ENCODE results near the gene ACE. TPM values are rescaled to one million over a fixed set of nuclear protein-coding genes. Genes with fewer than 3 reads are reported as not detected.

ACE gene
- total RNA-seq, 1 donor = 14.5 TPM

DNA sequence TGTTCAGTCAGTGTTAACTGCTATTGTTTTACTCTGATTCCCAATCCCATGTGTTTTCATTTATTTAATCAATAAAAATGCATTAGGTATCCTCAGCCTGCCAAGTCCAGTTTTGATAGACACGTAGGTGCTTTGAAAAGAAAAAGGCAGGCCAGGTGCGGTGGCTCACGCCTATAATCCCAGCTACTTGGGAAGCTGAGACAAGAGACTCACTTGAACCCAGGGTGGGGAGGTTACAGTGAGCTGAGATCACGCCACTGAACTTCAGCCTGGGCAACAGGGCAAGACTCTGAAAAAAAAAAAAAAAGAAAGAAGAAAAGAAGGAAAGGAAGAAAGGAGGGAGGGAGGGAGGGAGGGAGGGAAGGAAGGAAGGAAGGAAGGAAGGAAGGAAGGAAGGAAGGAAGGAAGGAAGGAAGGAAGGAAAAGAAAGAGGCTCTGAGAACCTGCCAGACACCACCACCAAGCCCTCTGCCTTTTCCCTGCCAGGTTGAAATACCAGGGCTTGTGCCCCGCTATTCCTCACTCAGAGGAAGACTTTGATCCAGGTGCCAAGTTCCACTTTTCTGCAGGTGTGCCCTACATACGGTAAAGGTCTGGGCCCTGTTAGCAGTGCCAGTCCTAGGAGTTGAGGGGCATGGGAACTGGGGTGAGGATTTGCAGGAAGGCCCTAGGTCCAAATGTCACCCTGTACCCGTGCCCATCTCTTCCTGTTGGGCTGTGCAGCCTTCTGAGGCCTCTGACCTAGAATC, 36.2 kb downstream of the ACE start:
- DNase-seq (ENCODE audit: low read depth in 2 of 3, low spot score in 2 of 3) = no peak

- no peak for DNase-seq (ENCODE audit: low read depth in 2 of 3, low spot score in 2 of 3)
Measured at GRCh38 chr17:63514477-63514876, 37.6 kb downstream of the ACE start.

DNA sequence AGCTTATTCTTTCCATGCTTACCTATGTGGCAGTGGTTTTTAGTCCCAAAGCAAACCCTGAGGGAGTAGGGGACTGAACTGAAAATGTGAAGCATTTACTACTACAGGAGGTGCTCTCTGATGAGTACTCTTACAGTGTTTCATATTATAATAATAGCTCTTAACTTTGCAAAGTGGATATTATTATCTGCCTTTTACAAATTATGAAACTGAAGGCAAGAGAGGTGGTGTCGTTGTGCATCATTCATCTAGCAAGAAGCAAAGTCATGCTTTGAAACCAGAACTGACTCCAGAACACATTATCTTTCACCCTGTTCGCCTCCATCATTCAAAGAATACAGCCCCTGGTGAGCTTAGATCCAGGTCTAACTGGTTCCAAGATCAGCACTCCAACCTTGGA, 38.1 kb downstream of the ACE start:
- no peak for DNase-seq (ENCODE audit: low read depth in 2 of 3, low spot score in 2 of 3)

DNA sequence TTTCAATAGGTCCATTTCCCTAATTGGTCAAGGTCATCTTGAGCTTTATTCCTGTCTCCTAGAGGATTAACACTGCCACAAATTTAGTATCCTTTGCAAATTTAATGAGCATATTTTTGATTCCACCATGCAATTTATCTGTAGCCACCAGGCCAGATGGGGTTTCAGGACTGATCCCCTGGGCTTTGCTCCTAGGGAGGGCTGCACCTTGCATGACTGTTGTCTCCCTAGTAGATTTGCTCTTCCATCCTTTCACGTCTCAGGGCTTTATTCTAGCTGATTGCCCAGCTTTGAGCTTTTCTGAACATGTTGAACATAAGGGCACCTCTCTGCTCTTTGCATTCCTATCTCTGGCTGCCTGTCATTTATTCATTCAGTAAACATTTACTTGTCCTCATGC, 38.6 kb downstream of the ACE start:
- DNase-seq (ENCODE audit: low read depth in 2 of 3, low spot score in 2 of 3) = no peak

- no peak for DNase-seq (ENCODE audit: low read depth in 2 of 3, low spot score in 2 of 3)
Measured at GRCh38 chr17:63516910-63517824, 40.3 kb downstream of the ACE start.

DNA sequence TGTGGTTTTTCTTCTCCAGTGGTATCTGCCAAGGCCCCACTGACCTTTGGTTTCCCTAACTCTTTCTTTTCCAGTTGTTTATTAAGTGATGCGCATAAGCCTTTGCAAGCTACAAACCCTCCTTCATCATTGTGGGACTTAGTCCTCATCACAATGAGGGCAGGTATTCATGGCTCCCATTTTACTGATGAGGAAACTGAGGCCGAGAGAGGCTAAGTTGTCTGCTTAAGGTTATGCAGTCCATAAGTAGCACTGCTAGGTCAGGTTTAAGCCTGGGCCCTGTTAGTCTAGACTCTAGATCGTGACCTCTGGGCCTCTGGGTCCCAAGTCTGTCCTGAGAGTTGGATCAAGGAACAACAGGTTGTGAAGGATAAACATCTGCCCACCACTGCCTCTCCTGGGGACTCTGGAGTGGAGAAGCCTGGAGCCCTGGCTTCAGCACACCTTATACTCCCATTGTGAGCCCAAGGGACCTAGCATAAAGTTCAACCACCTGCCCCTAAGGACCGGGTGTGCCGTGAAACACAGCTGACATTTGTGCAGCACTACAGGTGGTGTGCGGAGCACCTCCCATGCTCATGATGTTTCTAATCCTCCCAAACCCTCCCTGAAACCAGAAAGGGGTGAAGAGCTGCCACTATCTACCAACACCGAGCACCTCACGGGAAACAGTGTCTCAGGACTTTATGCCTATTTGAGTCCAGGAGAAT, 41.1 kb downstream of the ACE start:
- no peak for DNase-seq (ENCODE audit: low read depth in 2 of 3, low spot score in 2 of 3)

DNA sequence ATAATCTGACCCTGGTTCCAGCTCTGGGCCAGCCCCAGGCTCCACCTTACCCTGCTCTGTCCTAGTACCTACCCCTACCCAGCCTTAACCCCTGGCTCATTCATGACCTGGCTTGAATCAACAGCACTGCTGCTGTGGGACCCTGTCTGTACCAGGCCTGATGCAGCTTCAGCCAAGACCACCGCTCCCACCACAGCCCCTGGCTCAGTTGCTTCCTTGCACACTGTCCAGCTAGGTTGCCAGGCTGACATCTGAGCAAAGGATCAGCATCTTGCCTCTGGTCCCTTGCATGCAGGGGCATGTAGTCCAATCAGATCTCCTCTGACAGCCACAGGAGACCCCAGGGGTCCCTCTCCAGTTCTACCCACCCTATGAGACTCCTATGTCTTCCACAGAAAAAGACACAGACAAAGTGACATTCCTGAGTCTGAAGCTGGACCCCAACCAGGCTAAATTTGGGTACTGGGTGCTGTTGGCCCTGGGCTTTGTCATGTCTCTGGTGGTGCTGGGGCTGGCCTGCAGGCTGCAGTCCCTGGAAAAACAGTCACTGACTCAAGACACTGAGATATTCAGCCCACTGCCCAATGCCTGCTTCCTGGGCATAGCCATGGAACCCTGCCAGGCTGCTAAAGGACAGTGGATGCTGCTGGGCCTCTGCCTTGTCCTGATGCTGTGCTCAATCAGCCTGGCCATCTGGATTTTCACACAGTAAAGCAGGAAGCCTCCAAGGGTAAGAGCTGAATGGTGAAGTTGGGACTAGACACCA, 42.4 kb downstream of the ACE start:
- no peak for DNase-seq (ENCODE audit: low read depth in 2 of 3, low spot score in 2 of 3)

GRCh38 chr17:63519972-63520882, 43.4 kb downstream of the ACE start:
- DNase-seq (ENCODE audit: low read depth in 2 of 3, low spot score in 2 of 3) = no peak

DNA sequence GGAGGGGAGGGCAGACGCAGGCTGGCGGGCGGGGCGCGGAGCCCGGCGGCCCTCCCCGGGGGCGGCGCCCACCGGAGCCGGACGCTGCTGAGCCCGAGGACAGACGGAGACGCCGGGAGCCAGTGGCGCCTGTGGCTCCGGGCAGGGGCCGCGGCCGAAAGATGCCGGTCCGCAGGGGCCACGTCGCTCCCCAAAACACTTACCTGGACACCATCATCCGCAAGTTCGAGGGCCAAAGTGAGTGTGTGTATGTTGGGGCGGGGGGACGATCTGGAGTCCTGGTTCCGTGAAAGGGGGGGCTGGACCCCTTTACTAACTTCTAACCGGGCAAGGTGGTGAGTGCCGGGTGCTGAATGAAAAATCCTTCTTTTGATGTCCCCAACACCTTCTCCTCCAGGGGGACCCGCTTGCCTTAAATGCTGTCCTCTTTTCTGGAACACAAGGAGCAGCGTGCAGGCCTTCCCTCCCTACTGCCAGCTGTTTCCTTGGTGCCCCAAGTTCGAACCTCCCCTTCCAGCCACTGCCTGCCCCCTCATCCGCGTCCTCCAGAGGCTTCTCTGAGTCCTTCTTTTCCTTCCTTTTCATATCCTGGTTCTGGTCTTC, 46.5 kb downstream of the ACE start, which contains the start of gene KCNH6:
Gene KCNH6, plus strand, starts transcription at position 106 of the 603 bp plus-strand sequence. Its CDS starts 56 bp downstream, at position 162.
- peak in 1 of 3 donors; percentile 31 for DNase-seq (ENCODE audit: low read depth in 2 of 3, low spot score in 2 of 3)

DNA sequence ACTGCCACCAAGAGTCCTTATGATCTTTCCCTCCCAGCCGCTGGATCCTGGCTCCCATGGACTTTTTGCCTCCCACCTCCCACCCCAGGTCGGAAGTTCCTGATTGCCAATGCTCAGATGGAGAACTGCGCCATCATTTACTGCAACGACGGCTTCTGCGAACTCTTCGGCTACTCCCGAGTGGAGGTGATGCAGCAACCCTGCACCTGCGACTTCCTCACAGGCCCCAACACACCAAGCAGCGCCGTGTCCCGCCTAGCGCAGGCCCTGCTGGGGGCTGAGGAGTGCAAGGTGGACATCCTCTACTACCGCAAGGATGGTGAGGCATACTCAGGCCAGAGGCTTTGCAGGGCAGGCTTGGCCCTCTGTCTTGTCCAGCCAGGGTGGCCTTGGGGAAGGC, 47.2 kb downstream of the ACE start:
- no peak for DNase-seq (ENCODE audit: low read depth in 2 of 3, low spot score in 2 of 3)

DNA sequence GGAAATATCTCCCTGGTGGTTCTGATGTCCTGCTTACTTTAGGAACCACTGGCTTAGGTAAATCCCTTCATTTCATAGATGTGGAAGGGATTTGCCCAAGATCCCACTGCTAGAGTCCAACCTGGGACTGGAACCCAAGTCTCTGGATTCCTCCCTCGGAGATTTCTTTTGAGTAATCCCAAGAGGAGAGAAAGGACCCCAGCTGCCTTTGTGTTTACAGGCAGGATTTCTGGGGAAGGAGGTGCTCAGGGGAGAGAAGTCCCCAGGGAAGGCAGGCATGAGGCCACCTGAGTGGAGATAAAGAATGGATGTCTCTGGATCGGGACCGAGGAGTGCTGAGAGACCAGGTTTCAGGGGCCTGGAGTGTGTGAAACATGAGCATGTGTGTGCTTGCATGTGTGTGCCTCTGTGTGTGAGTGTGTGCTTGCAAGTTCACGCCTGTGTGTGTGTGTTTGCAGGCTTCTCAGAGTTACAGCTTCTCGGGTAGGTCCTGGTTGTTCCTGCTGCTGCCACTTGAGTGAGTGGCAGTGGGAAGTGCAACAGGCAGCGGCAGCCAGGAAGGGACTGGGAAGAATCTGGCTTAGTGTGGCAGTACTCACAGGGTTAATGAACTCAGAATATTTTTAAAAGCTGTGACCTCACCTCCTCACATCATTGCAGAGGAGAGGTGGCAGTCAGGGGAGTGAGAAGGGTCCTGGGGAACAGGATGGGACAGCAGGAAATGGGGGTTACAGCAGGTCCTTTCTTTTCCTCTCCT, 48.5 kb downstream of the ACE start:
- DNase-seq (ENCODE audit: low read depth in 2 of 3, low spot score in 2 of 3) = no peak

- DNase-seq (ENCODE audit: low read depth in 2 of 3, low spot score in 2 of 3) = no peak
Measured at GRCh38 chr17:63526861-63527260, 50.0 kb downstream of the ACE start.

- no peak for DNase-seq (ENCODE audit: low read depth in 2 of 3, low spot score in 2 of 3)
Measured at GRCh38 chr17:63528183-63528582, 51.3 kb downstream of the ACE start.

- DNase-seq (ENCODE audit: low read depth in 2 of 3, low spot score in 2 of 3) = no peak
Measured at GRCh38 chr17:63529711-63530556, 53.1 kb downstream of the ACE start.

GRCh38 chr17:63530557-63531021, 53.7 kb downstream of the ACE start:
- DNase-seq (ENCODE audit: low read depth in 2 of 3, low spot score in 2 of 3) = no peak

- DNase-seq (ENCODE audit: low read depth in 2 of 3, low spot score in 2 of 3) = no peak
Measured at GRCh38 chr17:63531022-63531965, 54.4 kb downstream of the ACE start.
